Measurements from ENCODE around the gene GRK4.

Gene GRK4

GRCh38 chr4:3011456-3012220 lies 48.3 kb downstream of the GRK4 start:
- Histone ChIP-seq H3K36me3 (replicated peaks; ENCODE audit: low read depth, low read length) (no peaks in the 10 kb centered on the region), H2AFZ (ENCODE audit: low read depth, low read length) (no peak overlapping the region), H3K4me3 (ENCODE audit: low read length) (no peak overlapping the region), H3K4me2 (ENCODE audit: low read length) (no peak overlapping the region), H3K9ac (ENCODE audit: low read length) (no peak overlapping the region), H4K20me1 (ENCODE audit: insufficient read depth, low read length) (no peaks in the 10 kb centered on the region), H3K79me2 (ENCODE audit: low read length) (no peaks in the 10 kb centered on the region), H3K27me3 (ENCODE audit: low read depth, low read length) (peaks cover 69% of the 10 kb centered on the region), H3K4me1 (ENCODE audit: low read length) (peaks cover 17% of the 10 kb centered on the region), H3K27ac (ENCODE audit: low read length) (no peak overlapping the region), H3K9me3 (ENCODE audit: insufficient read depth, low read length) (no peaks in the 10 kb centered on the region)
- TF ChIP-seq CTCF (IDR thresholded peaks at IDR 0.05; ENCODE audit: low read depth, low read length) (no peak), EZH2phosphoT487 (IDR thresholded peaks at IDR 0.05; ENCODE audit: low read depth) (no peak)

DNA sequence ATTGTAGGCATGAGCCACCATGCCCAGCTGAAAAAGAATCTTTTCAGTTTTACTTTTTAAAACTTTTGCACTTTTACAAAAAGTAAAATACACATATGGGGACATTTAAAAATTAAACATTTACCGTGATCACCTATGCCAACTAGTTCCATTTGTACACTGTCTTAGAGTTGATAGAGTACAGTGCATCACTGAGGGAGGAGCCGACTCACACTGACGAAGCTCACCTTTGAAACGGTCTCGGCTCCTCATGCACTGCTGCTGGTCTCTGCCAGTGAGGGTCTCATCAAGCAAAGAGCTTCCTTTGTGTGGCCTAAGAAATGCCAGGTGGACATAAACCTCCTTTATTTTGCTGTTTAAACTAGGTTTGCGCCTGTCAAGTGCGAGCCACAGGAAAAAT lies 50.0 kb downstream of the GRK4 start:
- H3K4me1 ChIP-seq (ENCODE audit: low read length): peaks cover 17% of the 10 kb centered on the region
- H3K9me3 ChIP-seq (ENCODE audit: insufficient read depth, low read length): no peaks in the 10 kb centered on the region
- H3K27me3 ChIP-seq (ENCODE audit: low read depth, low read length): peaks cover 64% of the 10 kb centered on the region
- H3K79me2 ChIP-seq (ENCODE audit: low read length): no peaks in the 10 kb centered on the region
- no peak for TF ChIP-seq CTCF (IDR thresholded peaks at IDR 0.05; ENCODE audit: low read depth, low read length)
- no peak for TF ChIP-seq EZH2phosphoT487 (IDR thresholded peaks at IDR 0.05; ENCODE audit: low read depth)
- H3K27ac ChIP-seq (ENCODE audit: low read length): no peak overlapping the region
- H3K4me3 ChIP-seq (ENCODE audit: low read length): peak overlapping the region; percentile 20
- no peaks in the 10 kb centered on the region for H4K20me1 ChIP-seq (ENCODE audit: insufficient read depth, low read length)
- H3K36me3 ChIP-seq (replicated peaks; ENCODE audit: low read depth, low read length): no peaks in the 10 kb centered on the region
- peak overlapping the region; percentile 52 for H3K4me2 ChIP-seq (ENCODE audit: low read length)
- no peak overlapping the region for H3K9ac ChIP-seq (ENCODE audit: low read length)
- H2AFZ ChIP-seq (ENCODE audit: low read depth, low read length): no peak overlapping the region

DNA sequence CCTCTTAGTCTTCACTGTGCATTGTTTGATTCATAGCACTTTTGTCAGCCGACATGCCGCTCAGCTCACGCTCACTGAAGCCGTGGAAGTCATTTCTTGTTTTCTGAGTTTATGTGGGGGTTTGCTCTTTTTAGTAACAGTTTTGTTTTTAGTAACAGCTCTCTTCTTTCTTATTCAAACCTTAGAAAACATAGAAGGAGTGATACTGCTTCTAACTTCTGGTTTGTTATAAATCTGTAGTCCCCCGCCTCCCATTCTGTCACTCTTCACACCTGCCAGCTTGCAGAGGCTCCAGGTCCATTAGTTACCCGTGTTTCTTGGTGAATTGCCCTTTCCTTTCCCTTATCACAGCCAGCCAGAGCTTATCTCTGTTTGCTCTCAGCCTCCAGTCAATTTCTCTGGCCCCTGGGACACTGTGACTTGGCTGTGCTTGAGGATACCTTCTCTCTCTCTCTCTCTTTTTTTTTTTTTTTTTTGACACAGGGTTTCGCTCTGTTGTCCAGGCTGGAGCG lies 50.5 kb downstream of the GRK4 start:
- Histone ChIP-seq H3K9me3 (ENCODE audit: insufficient read depth, low read length) (no peaks in the 10 kb centered on the region), H3K79me2 (ENCODE audit: low read length) (no peaks in the 10 kb centered on the region), H3K4me3 (ENCODE audit: low read length) (peak overlapping the region; percentile 20), H3K9ac (ENCODE audit: low read length) (no peak overlapping the region), H3K4me2 (ENCODE audit: low read length) (peak overlapping the region; percentile 52), H3K36me3 (replicated peaks; ENCODE audit: low read depth, low read length) (no peaks in the 10 kb centered on the region), H3K27me3 (ENCODE audit: low read depth, low read length) (peaks cover 62% of the 10 kb centered on the region), H3K4me1 (ENCODE audit: low read length) (peaks cover 18% of the 10 kb centered on the region), H3K27ac (ENCODE audit: low read length) (no peak overlapping the region), H2AFZ (ENCODE audit: low read depth, low read length) (no peak overlapping the region), H4K20me1 (ENCODE audit: insufficient read depth, low read length) (no peaks in the 10 kb centered on the region)
- no peak for TF ChIP-seq CTCF (IDR thresholded peaks at IDR 0.05; ENCODE audit: low read depth, low read length)
- no peak for TF ChIP-seq EZH2phosphoT487 (IDR thresholded peaks at IDR 0.05; ENCODE audit: low read depth)

GRCh38 chr4:3016961-3017360 lies 53.6 kb downstream of the GRK4 start:
- Histone ChIP-seq H2AFZ (ENCODE audit: low read depth, low read length) (no peak overlapping the region), H3K9me3 (ENCODE audit: insufficient read depth, low read length) (no peaks in the 10 kb centered on the region), H3K4me2 (ENCODE audit: low read length) (no peak overlapping the region), H3K27me3 (ENCODE audit: low read depth, low read length) (peaks cover 55% of the 10 kb centered on the region), H4K20me1 (ENCODE audit: insufficient read depth, low read length) (no peaks in the 10 kb centered on the region), H3K4me3 (ENCODE audit: low read length) (no peak overlapping the region), H3K9ac (ENCODE audit: low read length) (no peak overlapping the region), H3K4me1 (ENCODE audit: low read length) (peaks cover 43% of the 10 kb centered on the region), H3K27ac (ENCODE audit: low read length) (no peak overlapping the region), H3K36me3 (replicated peaks; ENCODE audit: low read depth, low read length) (no peaks in the 10 kb centered on the region), H3K79me2 (ENCODE audit: low read length) (no peaks in the 10 kb centered on the region)
- no peak for TF ChIP-seq CTCF (IDR thresholded peaks at IDR 0.05; ENCODE audit: low read depth, low read length)
- no peak for TF ChIP-seq EZH2phosphoT487 (IDR thresholded peaks at IDR 0.05; ENCODE audit: low read depth)
